GM23338 (cell line): Measurements from ENCODE around the gene BCAS3. TPM values are rescaled to one million over a fixed set of nuclear protein-coding genes. Genes with fewer than 3 reads are reported as not detected.

ENCODE experiments used
- ATAC-seq: fragments of 200-7000 bp; cut with Tn5 transposase; 3 replicates; pipeline ENCODE4 v1.9.1; 2020
- DNase-seq: peaks from one replicate; pipeline ENCODE4 v3.0.0-alpha.2; 2015; ENCODE audit warnings: low spot score
- H2AFZ ChIP-seq: fragments of 200-600 bp; sonication (generic); 2 replicates; pipeline ENCODE4 v1.8.0; 2016; ENCODE audit warnings: antibody characterized with exemption, mild to moderate bottlenecking, moderate library complexity
- H3F3A ChIP-seq: fragments of 200-600 bp; sonication (generic); replicated peaks from 2 replicates; pipeline ENCODE4 v1.8.0; 2017; ENCODE audit warnings: antibody characterized with exemption, mixed run types, low read depth
- H3K27ac ChIP-seq: fragments of 200-600 bp; sonication (generic); 2 replicates; pipeline ENCODE4 v1.6.1; 2016; ENCODE audit warnings: low read depth
- H3K27me3 ChIP-seq: fragments of 200-600 bp; sonication (generic); 2 replicates; pipeline ENCODE4 v1.8.0; 2016; ENCODE audit warnings: mild to moderate bottlenecking, mixed run types, moderate library complexity; ENCODE audit not compliant: insufficient read depth
- H3K36me3 ChIP-seq: fragments of 200-600 bp; sonication (generic); 2 replicates; pipeline ENCODE4 v1.8.0; 2016; ENCODE audit warnings: mild to moderate bottlenecking; ENCODE audit not compliant: insufficient read depth
- H3K4me1 ChIP-seq: fragments of 200-600 bp; sonication (generic); 2 replicates; pipeline ENCODE4 v1.8.0; 2016; ENCODE audit warnings: mild to moderate bottlenecking, moderate library complexity; ENCODE audit not compliant: insufficient read depth
- H3K4me2 ChIP-seq: fragments of 200-600 bp; sonication (generic); 2 replicates; pipeline ENCODE4 v1.7.1; 2017; ENCODE audit warnings: mixed run types
- H3K4me3 ChIP-seq: fragments of 200-600 bp; sonication (generic); 2 replicates; pipeline ENCODE4 v1.6.1; 2016; ENCODE audit warnings: mixed run types
- H3K79me2 ChIP-seq: fragments of 200-600 bp; sonication (generic); replicated peaks from 2 replicates; pipeline ENCODE4 v1.8.0; 2017; ENCODE audit warnings: mild to moderate bottlenecking; ENCODE audit not compliant: insufficient read depth
- H3K9me2 ChIP-seq: fragments of 200-600 bp; sonication (generic); 2 replicates; pipeline ENCODE4 v1.8.0; 2017; ENCODE audit not compliant: insufficient read depth
- H4K20me1 ChIP-seq: fragments of 200-600 bp; sonication (generic); replicated peaks from 2 replicates; pipeline ENCODE4 v1.8.0; 2017; ENCODE audit warnings: mild to moderate bottlenecking; ENCODE audit not compliant: insufficient read depth
- H3K27ac Mint-ChIP-seq: 2 replicates; pipeline ENCODE4 v1.8.0; 2020; ENCODE audit warnings: inconsistent platforms, mild to moderate bottlenecking, moderate library complexity, mixed read lengths
- H3K27me3 Mint-ChIP-seq: 3 replicates; pipeline ENCODE4 v1.8.0; 2022; ENCODE audit warnings: low read depth, mild to moderate bottlenecking, moderate library complexity, mixed read lengths, inconsistent platforms; ENCODE audit not compliant: insufficient read depth, poor library complexity
- H3K36me3 Mint-ChIP-seq: 3 replicates; pipeline ENCODE4 v1.8.0; 2021; ENCODE audit warnings: low read depth, mild to moderate bottlenecking, inconsistent platforms, moderate library complexity, mixed read lengths
- H3K4me1 Mint-ChIP-seq: 3 replicates; pipeline ENCODE4 v1.8.0; 2020; ENCODE audit warnings: mild to moderate bottlenecking, inconsistent platforms, mixed read lengths
- H3K4me3 Mint-ChIP-seq: 3 replicates; pipeline ENCODE4 v1.8.0; 2021; ENCODE audit warnings: moderate library complexity, mild to moderate bottlenecking, inconsistent platforms, mixed read lengths
- H3K9me3 Mint-ChIP-seq: 3 replicates; pipeline ENCODE4 v1.8.0; 2020; ENCODE audit warnings: moderate library complexity, mild to moderate bottlenecking, inconsistent platforms, mixed read lengths
- EZH2 ChIP-seq: fragments of 200-600 bp; sonication (generic); IDR thresholded peaks from one replicate; pipeline ENCODE4 v1.8.0; 2017; ENCODE audit warnings: antibody characterized with exemption, mild to moderate bottlenecking, low read depth; ENCODE audit not compliant: unreplicated experiment
- POLR2AphosphoS5 ChIP-seq: IDR thresholded peaks from 2 replicates; pipeline ENCODE4 v1.6.1; 2016; ENCODE audit warnings: antibody characterized with exemption, low read depth
- STAT1 ChIP-seq: IDR thresholded peaks from one replicate; pipeline ENCODE4 v1.6.1; 2016; ENCODE audit warnings: antibody characterized with exemption; ENCODE audit not compliant: unreplicated experiment
- ZNF331 ChIP-seq: fragments of 250-450 bp; sonication (Bioruptor Pico); IDR thresholded peaks from 2 replicates; pipeline ENCODE4 v1.5.0; 2020; ENCODE audit warnings: low read depth, mild to moderate bottlenecking, moderate library complexity
- polyA plus RNA-seq: library from polyadenylated mRNA; unstranded; fragments of >200 nt; fragmentation: Nextera tagmentation; extraction: Ambion mirVana; gene quantifications from 2 replicates; pipeline ENCODE4 v1.2.1, GENCODE V29; 2016
- total RNA-seq: library from RNA; depleted of rRNA; stranded (reverse); fragments of >200 nt; shearing (Covaris generic); gene quantifications from 2 replicates; pipeline ENCODE4 v1.2.3, GENCODE V29; 2014
- TF ChIP-seq, protein P1 (sequence below): fragments of 250-450 bp; sonication (Bioruptor Pico); IDR thresholded peaks from 2 replicates; pipeline ENCODE4 v1.5.0; 2020; ENCODE audit warnings: mild to moderate bottlenecking, moderate library complexity
- TF ChIP-seq, protein P2 (sequence below), 2 experiments: fragments of 200-600 bp in 1 of 2; sonication (generic) in 1 of 2; conservative IDR thresholded peaks; 2 replicates each; pipeline versions ENCODE4 v1.5.1 to v1.6.1; 2016 to 2017; ENCODE audit warnings: antibody characterized with exemption in 2 of 2, low read depth in 2 of 2, mild to moderate bottlenecking in 2 of 2, moderate library complexity in 1 of 2

The BCAS3 gene
- total and polyA plus RNA-seq, 2 experiments from 2014 or later = 8.2 to 28.0 TPM

DNA sequence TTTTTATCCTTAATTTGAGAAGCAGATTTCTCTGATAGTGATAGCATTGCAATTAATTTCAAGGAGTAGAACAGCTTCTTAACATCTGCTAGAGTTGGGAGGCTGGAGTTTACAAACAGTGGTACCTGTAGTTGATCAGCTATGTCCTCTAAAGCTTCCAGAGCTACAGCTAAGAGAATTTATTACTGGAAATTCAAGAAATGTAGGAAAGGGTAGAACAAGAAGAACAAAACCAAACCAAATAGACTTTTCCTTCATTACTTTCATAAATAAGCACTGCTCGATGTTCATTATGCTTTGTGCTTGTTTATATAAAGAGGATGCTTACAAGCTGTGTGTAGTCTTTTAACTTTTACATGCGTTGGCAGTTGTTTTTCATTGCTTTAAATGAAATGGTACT is 388.4 kb downstream of the BCAS3 start:
- no peak overlapping the region for H3K4me2 ChIP-seq
- no peaks in the 10 kb centered on the region for H3K36me3 ChIP-seq
- Mint-ChIP-seq H3K4me1 (peaks cover 11% of the 10 kb centered on the region), H3K27ac (no peak overlapping the region), H3K4me3 (no peak overlapping the region), H3K27me3 (peaks cover 3% of the 10 kb centered on the region), H3K36me3 (no peaks in the 10 kb centered on the region), H3K9me3 (no peaks in the 10 kb centered on the region)
- H2AFZ ChIP-seq = no peak overlapping the region
- no peak for TF ChIP-seq ZNF331 (CRISPR knock-in tag)
- no peak for TF ChIP-seq POLR2AphosphoS5
- TF ChIP-seq STAT1 = no peak
- TF ChIP-seq, protein P1, sequence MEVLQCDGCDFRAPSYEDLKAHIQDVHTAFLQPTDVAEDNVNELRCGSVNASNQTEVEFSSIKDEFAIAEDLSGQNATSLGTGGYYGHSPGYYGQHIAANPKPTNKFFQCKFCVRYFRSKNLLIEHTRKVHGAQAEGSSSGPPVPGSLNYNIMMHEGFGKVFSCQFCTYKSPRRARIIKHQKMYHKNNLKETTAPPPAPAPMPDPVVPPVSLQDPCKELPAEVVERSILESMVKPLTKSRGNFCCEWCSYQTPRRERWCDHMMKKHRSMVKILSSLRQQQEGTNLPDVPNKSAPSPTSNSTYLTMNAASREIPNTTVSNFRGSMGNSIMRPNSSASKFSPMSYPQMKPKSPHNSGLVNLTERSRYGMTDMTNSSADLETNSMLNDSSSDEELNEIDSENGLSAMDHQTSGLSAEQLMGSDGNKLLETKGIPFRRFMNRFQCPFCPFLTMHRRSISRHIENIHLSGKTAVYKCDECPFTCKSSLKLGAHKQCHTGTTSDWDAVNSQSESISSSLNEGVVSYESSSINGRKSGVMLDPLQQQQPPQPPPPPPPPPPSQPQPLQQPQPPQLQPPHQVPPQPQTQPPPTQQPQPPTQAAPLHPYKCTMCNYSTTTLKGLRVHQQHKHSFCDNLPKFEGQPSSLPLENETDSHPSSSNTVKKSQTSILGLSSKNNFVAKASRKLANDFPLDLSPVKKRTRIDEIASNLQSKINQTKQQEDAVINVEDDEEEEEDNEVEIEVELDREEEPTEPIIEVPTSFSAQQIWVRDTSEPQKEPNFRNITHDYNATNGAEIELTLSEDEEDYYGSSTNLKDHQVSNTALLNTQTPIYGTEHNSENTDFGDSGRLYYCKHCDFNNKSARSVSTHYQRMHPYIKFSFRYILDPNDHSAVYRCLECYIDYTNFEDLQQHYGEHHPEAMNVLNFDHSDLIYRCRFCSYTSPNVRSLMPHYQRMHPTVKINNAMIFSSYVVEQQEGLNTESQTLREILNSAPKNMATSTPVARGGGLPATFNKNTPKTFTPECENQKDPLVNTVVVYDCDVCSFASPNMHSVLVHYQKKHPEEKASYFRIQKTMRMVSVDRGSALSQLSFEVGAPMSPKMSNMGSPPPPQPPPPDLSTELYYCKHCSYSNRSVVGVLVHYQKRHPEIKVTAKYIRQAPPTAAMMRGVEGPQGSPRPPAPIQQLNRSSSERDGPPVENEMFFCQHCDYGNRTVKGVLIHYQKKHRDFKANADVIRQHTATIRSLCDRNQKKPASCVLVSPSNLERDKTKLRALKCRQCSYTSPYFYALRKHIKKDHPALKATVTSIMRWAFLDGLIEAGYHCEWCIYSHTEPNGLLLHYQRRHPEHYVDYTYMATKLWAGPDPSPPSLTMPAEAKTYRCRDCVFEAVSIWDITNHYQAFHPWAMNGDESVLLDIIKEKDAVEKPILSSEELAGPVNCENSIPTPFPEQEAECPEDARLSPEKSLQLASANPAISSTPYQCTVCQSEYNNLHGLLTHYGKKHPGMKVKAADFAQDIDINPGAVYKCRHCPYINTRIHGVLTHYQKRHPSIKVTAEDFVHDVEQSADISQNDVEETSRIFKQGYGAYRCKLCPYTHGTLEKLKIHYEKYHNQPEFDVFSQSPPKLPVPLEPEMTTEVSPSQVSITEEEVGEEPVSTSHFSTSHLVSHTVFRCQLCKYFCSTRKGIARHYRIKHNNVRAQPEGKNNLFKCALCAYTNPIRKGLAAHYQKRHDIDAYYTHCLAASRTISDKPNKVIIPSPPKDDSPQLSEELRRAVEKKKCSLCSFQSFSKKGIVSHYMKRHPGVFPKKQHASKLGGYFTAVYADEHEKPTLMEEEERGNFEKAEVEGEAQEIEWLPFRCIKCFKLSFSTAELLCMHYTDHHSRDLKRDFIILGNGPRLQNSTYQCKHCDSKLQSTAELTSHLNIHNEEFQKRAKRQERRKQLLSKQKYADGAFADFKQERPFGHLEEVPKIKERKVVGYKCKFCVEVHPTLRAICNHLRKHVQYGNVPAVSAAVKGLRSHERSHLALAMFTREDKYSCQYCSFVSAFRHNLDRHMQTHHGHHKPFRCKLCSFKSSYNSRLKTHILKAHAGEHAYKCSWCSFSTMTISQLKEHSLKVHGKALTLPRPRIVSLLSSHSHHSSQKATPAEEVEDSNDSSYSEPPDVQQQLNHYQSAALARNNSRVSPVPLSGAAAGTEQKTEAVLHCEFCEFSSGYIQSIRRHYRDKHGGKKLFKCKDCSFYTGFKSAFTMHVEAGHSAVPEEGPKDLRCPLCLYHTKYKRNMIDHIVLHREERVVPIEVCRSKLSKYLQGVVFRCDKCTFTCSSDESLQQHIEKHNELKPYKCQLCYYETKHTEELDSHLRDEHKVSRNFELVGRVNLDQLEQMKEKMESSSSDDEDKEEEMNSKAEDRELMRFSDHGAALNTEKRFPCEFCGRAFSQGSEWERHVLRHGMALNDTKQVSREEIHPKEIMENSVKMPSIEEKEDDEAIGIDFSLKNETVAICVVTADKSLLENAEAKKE (CRISPR knock-in tag) = no peak
- no peak for TF ChIP-seq EZH2
- TF ChIP-seq, protein P2, sequence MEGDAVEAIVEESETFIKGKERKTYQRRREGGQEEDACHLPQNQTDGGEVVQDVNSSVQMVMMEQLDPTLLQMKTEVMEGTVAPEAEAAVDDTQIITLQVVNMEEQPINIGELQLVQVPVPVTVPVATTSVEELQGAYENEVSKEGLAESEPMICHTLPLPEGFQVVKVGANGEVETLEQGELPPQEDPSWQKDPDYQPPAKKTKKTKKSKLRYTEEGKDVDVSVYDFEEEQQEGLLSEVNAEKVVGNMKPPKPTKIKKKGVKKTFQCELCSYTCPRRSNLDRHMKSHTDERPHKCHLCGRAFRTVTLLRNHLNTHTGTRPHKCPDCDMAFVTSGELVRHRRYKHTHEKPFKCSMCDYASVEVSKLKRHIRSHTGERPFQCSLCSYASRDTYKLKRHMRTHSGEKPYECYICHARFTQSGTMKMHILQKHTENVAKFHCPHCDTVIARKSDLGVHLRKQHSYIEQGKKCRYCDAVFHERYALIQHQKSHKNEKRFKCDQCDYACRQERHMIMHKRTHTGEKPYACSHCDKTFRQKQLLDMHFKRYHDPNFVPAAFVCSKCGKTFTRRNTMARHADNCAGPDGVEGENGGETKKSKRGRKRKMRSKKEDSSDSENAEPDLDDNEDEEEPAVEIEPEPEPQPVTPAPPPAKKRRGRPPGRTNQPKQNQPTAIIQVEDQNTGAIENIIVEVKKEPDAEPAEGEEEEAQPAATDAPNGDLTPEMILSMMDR (conservative IDR thresholded peaks at IDR 0.05; ENCODE audit: low read depth in 2 of 2) = no peak
- ATAC-seq (no peak), DNase-seq (no peak)
- no peaks in the 10 kb centered on the region for H3K27me3 ChIP-seq
- H3F3A ChIP-seq = no peaks in the 10 kb centered on the region
- peaks cover 12% of the 10 kb centered on the region for H3K4me1 ChIP-seq
- no peaks in the 10 kb centered on the region for H3K9me2 ChIP-seq
- H3K4me3 ChIP-seq = no peak overlapping the region
- no peak overlapping the region for H3K27ac ChIP-seq
- no peaks in the 10 kb centered on the region for H3K79me2 ChIP-seq
- H4K20me1 ChIP-seq = no peaks in the 10 kb centered on the region
